Measurements from ENCODE around the gene TOP3B.

- TF ChIP-seq CTCF (IDR thresholded peaks at IDR 0.05; ENCODE audit: low read depth, low read length, poor library complexity, severe bottlenecking) (no peak), EZH2phosphoT487 (IDR thresholded peaks at IDR 0.05; ENCODE audit: borderline replicate concordance, low read length) (no peak)
Measured at GRCh38 chr22:21998595-21999247, 16.1 kb upstream of the TOP3B start.

All from DOHH2 (cell line).